ENCODE measurements around the gene SH3BP2.

- TF ChIP-seq, protein P1, sequence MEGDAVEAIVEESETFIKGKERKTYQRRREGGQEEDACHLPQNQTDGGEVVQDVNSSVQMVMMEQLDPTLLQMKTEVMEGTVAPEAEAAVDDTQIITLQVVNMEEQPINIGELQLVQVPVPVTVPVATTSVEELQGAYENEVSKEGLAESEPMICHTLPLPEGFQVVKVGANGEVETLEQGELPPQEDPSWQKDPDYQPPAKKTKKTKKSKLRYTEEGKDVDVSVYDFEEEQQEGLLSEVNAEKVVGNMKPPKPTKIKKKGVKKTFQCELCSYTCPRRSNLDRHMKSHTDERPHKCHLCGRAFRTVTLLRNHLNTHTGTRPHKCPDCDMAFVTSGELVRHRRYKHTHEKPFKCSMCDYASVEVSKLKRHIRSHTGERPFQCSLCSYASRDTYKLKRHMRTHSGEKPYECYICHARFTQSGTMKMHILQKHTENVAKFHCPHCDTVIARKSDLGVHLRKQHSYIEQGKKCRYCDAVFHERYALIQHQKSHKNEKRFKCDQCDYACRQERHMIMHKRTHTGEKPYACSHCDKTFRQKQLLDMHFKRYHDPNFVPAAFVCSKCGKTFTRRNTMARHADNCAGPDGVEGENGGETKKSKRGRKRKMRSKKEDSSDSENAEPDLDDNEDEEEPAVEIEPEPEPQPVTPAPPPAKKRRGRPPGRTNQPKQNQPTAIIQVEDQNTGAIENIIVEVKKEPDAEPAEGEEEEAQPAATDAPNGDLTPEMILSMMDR (IDR thresholded peaks at IDR 0.05) = no peak
- TF ChIP-seq POLR2A (IDR thresholded peaks at IDR 0.05) = no peak
These were observed 25.7 kb upstream of the SH3BP2 start for GRCh38 chr4:2767046-2767704.
